ENCODE results near the gene TBCK. TPM values are rescaled to one million over a fixed set of nuclear protein-coding genes. Genes with fewer than 3 reads are reported as not detected.
A peak's percentile ranks its signal among the peaks of the same experiment; 100 is the strongest.

Gene TBCK
- total and polyA plus RNA-seq, 2 of the 13 experiments (the other 11 are each of a cell fraction or from before 2014, with no cell fraction given): 51.0 to 62.4 TPM

GRCh38 chr4:106038908-106039307, 277.1 kb downstream of the TBCK start:
- ATAC-seq (no peak), FAIRE-seq (no peak), DNase-seq (ENCODE audit: low spot score) (no peak)
- Histone ChIP-seq H3K4me1 (ENCODE audit: insufficient read depth, low read length) (peaks cover 45% of the 10 kb centered on the region), H3K9ac (ENCODE audit: insufficient read depth, low read depth, low read length) (no peak overlapping the region), H3K27me3 (ENCODE audit: control insufficient read depth in 1 of 2, insufficient read depth in 2 of 2, low read length in 2 of 2) (no peaks in the 10 kb centered on the region), H3K79me2 (ENCODE audit: insufficient read depth, low read length) (no peaks in the 10 kb centered on the region), H3K27ac (ENCODE audit: extremely low read length, insufficient read depth, low read length) (no peak overlapping the region), H3K4me2 (ENCODE audit: low read depth, low read length) (no peak overlapping the region), H4K20me1 (ENCODE audit: insufficient read depth, low read length) (no peaks in the 10 kb centered on the region), H3K36me3 (replicated peaks in 1 of 2; ENCODE audit: control insufficient read depth in 1 of 2, insufficient read depth in 2 of 2, low read length in 2 of 2) (no peaks in the 10 kb centered on the region), H3K9me3 (ENCODE audit: low read length) (no peaks in the 10 kb centered on the region), H3K4me3 (replicated peaks in 1 of 3; ENCODE audit: insufficient read depth in 1 of 3, low read depth in 2 of 3, low read length in 3 of 3) (no peak overlapping the region), H2AFZ (ENCODE audit: low read length) (no peak overlapping the region)
- TF ChIP-seq MAFK (conservative IDR thresholded peaks at IDR 0.05 in 1 of 2, IDR thresholded peaks at IDR 0.05 in 1 of 2; ENCODE audit: low read length in 2 of 2): peak; percentile 95 to 97
- TF ChIP-seq CBX5 (CRISPR knock-in tag; IDR thresholded peaks at IDR 0.05; ENCODE audit: borderline replicate concordance): no peak
- TF ChIP-seq FOSL1 (CRISPR knock-in tag; IDR thresholded peaks at IDR 0.05; ENCODE audit: borderline replicate concordance): no peak
- TF ChIP-seq MAFF (IDR thresholded peaks at IDR 0.05; ENCODE audit: low read depth, low read length): peak; percentile 95
- in situ Hi-C loops (cut with HindIII; ENCODE audit: extremely low pct_ligation_motif_present, low pct_unique_long_range_greater_than_20kb): no loop called here
- ChIA-PET CTCF (ENCODE audit: low intra/inter-chr PET ratio, low total read pairs) (no interaction called here), POLR2A (no interaction called here)
- no TSS peak for BruUV-seq (replicated peaks)
- WGBS (ENCODE audit: low lambda C conversion rate): 94% methylated on average over 2 of the region's 2 CpGs
- intact Hi-C loops (cut with micrococcal nuclease; ENCODE audit: unreplicated experiment): loop anchor here (10.0 kb wide), 1 partner anchor 334 kb away; the partner anchor contains the start of genes GSTCD and INTS12

GRCh38 chr4:106038012-106038411, 278.0 kb downstream of the TBCK start:
- no peak for FAIRE-seq
- Histone ChIP-seq H3K36me3 (replicated peaks in 1 of 2; ENCODE audit: control insufficient read depth in 1 of 2, insufficient read depth in 2 of 2, low read length in 2 of 2) (no peaks in the 10 kb centered on the region), H3K79me2 (ENCODE audit: insufficient read depth, low read length) (no peaks in the 10 kb centered on the region), H3K9me3 (ENCODE audit: low read length) (no peaks in the 10 kb centered on the region), H3K27ac (ENCODE audit: extremely low read length, insufficient read depth, low read length) (peak overlapping the region; percentile 47), H4K20me1 (ENCODE audit: insufficient read depth, low read length) (no peaks in the 10 kb centered on the region), H3K9ac (ENCODE audit: insufficient read depth, low read depth, low read length) (no peak overlapping the region), H2AFZ (ENCODE audit: low read length) (no peak overlapping the region), H3K4me2 (ENCODE audit: low read depth, low read length) (no peak overlapping the region), H3K27me3 (ENCODE audit: control insufficient read depth in 1 of 2, insufficient read depth in 2 of 2, low read length in 2 of 2) (no peaks in the 10 kb centered on the region), H3K4me1 (ENCODE audit: insufficient read depth, low read length) (peaks cover 53% of the 10 kb centered on the region), H3K4me3 (replicated peaks in 1 of 3; ENCODE audit: insufficient read depth in 1 of 3, low read depth in 2 of 3, low read length in 3 of 3) (no peak overlapping the region)
- CTCF ChIA-PET (ENCODE audit: low intra/inter-chr PET ratio, low total read pairs): no interaction called here
- intact Hi-C loops (cut with micrococcal nuclease; ENCODE audit: unreplicated experiment): loop anchor here (10.0 kb wide), 1 partner anchor 333 kb away; the partner anchor contains the start of genes GSTCD and INTS12
- BruUV-seq (replicated peaks): no TSS peak
- 27% methylated on average over 2 of the region's 2 CpGs for WGBS (ENCODE audit: low lambda C conversion rate)
- POLR2A ChIA-PET: no interaction called here
- no peak for ATAC-seq
- in situ Hi-C loops (cut with HindIII; ENCODE audit: extremely low pct_ligation_motif_present, low pct_unique_long_range_greater_than_20kb): no loop called here
- DNase-seq (ENCODE audit: low spot score): peak; percentile 12
- peak; percentile 40; the same call in 1 of the 2 replicates for TF ChIP-seq BCL6 (CRISPR knock-in tag; IDR thresholded peaks at IDR 0.05)
- peak; percentile 81 for TF ChIP-seq ELF3 (CRISPR knock-in tag; IDR thresholded peaks at IDR 0.05)
- no peak for TF ChIP-seq JUN (CRISPR knock-in tag; IDR thresholded peaks at IDR 0.05)
- no peak for TF ChIP-seq NBN (conservative IDR thresholded peaks at IDR 0.05)
- TF ChIP-seq SETDB1 (CRISPR knock-in tag; IDR thresholded peaks at IDR 0.05; ENCODE audit: borderline replicate concordance): no peak
- no peak for TF ChIP-seq BATF2 (CRISPR knock-in tag; IDR thresholded peaks at IDR 0.05)
- peak; percentile 62 for TF ChIP-seq ZMYM4 (CRISPR knock-in tag; IDR thresholded peaks at IDR 0.05)
- TF ChIP-seq KAT8 (CRISPR knock-in tag; IDR thresholded peaks at IDR 0.05): peak; percentile 37; the same call in 1 of the 2 replicates
- TF ChIP-seq, protein P1, sequence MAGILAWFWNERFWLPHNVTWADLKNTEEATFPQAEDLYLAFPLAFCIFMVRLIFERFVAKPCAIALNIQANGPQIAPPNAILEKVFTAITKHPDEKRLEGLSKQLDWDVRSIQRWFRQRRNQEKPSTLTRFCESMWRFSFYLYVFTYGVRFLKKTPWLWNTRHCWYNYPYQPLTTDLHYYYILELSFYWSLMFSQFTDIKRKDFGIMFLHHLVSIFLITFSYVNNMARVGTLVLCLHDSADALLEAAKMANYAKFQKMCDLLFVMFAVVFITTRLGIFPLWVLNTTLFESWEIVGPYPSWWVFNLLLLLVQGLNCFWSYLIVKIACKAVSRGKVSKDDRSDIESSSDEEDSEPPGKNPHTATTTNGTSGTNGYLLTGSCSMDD (CRISPR knock-in tag; IDR thresholded peaks at IDR 0.05): no peak
- TF ChIP-seq TEAD3 (CRISPR knock-in tag; optimal IDR thresholded peaks at IDR 0.05; ENCODE audit: borderline replicate concordance): peak; percentile 87
- 0 out of 2 replicates have a peak, but pooled peaks have one; percentile 18 for TF ChIP-seq GATAD2A (CRISPR knock-in tag; IDR thresholded peaks at IDR 0.05)
- no peak for TF ChIP-seq EP300 (IDR thresholded peaks at IDR 0.05; ENCODE audit: low read depth in 2 of 2, low read length in 2 of 2)
- no peak for TF ChIP-seq EP300 (CRISPR knock-in tag; IDR thresholded peaks at IDR 0.05; ENCODE audit: borderline replicate concordance)
- TF ChIP-seq GTF3A (CRISPR knock-in tag; conservative IDR thresholded peaks at IDR 0.05): no peak
- peak; percentile 68 for TF ChIP-seq ELF1 (CRISPR knock-in tag; IDR thresholded peaks at IDR 0.05)
